ENCODE results near the gene ICA1.
"Not testable (repeated sequence)": the region's sequence is repeated elsewhere in the genome, so short reads cannot be mapped to it uniquely, and the experiment has no call there.

The ICA1 gene

GRCh38 chr7:8260871-8261694, 884 bp downstream of the ICA1 start:
- peak; percentile 71 for DNase-seq

- DNase-seq, result no peak
Observed at GRCh38 chr7:8259586-8260222, 2.3 kb downstream of the ICA1 start.

- no peak for DNase-seq
Observed at GRCh38 chr7:8258734-8259133, 3.2 kb downstream of the ICA1 start.

GRCh38 chr7:8258166-8258565, 3.8 kb downstream of the ICA1 start:
- no peak for DNase-seq

GRCh38 chr7:8255680-8256655, 6.0 kb downstream of the ICA1 start:
- DNase-seq, result no peak

DNA sequence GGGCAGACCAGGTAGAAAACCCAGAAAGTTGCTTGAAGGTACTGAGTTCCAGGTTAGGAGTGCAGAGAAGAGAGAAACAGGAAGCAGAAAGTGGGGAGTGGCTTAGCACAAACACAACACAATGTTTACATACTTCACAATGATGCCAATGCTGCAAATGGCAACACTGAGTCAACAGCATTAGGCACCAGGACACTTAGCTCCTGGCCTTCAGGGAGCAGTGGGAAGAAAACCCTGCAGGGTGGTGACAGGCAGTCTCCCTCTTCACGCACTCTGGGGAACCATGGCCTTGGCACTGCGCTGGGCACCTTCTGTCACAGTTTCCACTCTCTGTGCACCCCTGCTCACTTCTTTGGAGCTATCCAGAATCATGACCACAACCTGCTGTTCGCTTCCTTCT, 7.3 kb downstream of the ICA1 start:
- peak; percentile 90 for DNase-seq

- DNase-seq, result peak; percentile 40
Observed at GRCh38 chr7:8254215-8254614, 7.8 kb downstream of the ICA1 start.

DNA sequence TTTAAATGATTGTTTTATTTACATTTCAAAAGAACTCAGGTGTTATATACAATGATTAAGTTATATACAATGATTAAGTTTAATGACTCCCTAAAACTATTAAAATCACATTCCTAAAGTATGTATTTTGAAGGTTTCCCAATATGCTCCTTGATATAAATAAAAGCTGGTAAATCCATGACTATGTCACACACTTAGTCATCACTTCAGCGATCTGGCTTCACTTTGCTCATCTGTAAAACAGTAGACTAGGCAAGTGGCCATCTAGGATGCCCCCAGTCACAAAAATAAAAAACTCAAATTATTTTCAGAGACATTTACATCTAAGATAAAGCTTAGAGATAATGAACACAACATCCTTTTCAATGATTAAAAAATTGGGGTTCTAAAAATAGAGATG, 10.8 kb downstream of the ICA1 start:
- no peak for DNase-seq

DNA sequence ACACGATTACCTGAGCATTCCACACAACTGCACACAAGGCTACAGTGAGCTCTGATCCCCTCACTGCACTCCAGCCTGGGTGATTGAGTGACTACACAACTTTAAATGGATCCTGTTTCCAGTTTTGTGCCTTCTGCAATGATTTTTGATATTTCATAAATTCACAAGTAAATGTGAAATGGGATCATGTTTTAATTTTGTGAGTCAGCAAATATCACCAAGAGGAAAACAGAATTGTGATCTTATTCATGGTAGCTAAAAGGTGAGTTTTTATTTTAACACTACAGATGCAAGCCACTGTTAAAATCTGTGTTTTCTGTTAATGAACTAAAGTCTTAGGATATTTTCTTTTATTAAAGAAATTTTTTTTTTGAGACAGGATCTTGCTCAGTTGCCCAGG, 11.4 kb downstream of the ICA1 start:
- DNase-seq, result no peak

DNA sequence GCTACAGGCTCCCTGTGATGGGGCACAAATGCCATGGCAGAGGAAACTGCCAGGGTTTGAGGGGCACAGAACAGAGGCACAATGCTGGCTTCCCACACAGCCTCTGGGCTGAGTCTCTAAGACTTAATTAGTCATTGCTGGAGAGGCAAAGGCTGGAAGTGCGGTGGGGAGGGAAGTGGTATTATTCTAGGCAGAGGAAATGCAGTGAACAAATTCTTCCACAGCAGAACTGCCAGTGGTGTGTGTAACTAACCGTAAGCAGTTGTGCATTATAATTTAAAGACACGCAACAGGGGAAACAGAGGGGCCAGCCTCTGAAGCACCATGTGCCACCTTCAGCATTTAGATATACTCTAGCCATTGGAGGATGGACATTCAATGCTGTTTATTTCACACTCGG, 12.8 kb downstream of the ICA1 start:
- DNase-seq, result no peak

DNA sequence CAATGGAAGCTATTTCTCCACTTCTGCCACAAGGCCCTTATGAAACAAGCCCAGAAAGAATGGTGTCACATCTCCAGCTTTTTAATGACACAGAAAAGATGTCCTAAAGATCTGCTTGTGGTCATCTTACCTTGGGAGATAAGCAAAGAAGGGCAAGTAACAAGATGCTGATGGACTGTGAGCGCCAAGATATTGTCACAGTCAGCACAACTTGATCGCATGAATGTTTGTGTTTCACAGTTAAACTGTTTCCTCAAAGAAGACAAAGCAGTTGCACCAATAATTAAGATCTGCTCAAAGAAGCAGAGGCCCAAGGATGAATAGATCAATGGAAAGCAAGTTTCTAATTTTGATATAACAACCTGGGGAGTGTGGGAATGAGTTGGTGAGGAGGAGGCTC, 15.9 kb downstream of the ICA1 start:
- no peak for DNase-seq

GRCh38 chr7:8245032-8245431, 16.9 kb downstream of the ICA1 start:
- DNase-seq, result not testable (repeated sequence)

DNA sequence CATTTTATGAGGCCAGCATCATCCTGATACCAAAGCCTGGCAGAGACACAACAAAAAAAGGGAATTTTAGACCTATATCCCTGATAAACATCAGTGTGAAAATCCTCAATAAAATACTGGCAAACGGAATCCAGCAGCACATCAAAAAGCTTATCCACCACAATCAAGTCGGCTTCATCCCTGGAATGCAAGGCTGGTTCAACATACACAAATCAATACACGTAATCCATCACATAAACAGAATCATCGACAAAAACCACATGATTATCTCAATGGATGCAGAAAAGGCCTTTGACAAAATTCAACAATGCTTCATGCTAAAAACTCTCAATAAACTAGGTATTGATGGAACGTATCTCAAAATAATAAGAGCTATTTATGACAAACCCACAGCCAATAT, 18.9 kb downstream of the ICA1 start:
- DNase-seq, result not testable (repeated sequence)

- DNase-seq, result not testable (repeated sequence)
Observed at GRCh38 chr7:8239702-8240362, 22.1 kb downstream of the ICA1 start.

- DNase-seq, result no peak
Observed at GRCh38 chr7:8236780-8237407, 25.1 kb downstream of the ICA1 start.

- no peak for DNase-seq
Observed at GRCh38 chr7:8232999-8233847, 28.7 kb downstream of the ICA1 start.

DNA sequence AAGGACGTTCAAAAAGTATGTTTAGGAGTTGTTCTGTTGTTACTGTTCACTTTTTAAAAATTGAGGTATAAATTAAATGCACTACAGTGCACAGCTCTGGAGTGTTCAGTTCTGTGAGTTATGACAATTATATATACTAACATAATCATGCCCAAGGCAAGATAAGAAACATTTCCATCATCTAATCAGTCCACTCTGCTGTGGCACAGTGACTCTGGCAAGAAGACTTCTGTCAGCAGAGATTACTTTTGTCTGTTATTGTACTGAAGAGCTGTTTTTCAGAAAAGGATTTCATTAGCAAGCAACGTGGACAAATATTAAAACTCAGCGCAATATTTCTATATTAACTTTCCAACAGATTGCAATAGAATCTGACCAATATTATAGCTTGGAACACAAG, 32.0 kb downstream of the ICA1 start:
- DNase-seq, result no peak

GRCh38 chr7:8228766-8229674, 32.9 kb downstream of the ICA1 start:
- DNase-seq, result no peak

DNA sequence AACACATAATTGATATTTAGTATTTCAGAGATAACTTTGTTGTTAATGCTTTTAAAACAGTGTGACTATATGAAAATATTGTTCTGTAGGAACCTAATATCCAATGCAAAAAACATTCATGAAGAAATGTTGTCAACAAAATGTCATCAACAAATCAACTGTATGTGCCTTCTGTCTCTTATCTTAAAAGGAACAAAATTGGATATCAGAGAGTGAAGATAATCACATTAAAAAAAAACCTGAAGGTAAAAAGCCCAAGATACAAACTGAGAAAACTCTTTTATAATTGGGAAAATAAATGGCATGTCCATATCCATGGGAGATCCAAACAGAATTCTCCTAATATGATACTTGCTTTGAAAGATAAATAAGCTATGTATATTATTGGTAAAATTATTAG, 33.9 kb downstream of the ICA1 start:
- DNase-seq, result no peak

- no peak for DNase-seq
Observed at GRCh38 chr7:8227261-8227660, 34.7 kb downstream of the ICA1 start.
